GM12874 (cell line): ENCODE results near the gene AGPAT4.

Source experiments
- TF ChIP-seq, protein P1 (sequence below): IDR thresholded peaks from 2 replicates; pipeline ENCODE4 v1.5.1; 2011; ENCODE audit warnings: low read depth, mild to moderate bottlenecking, control low read depth, low read length, moderate library complexity; ENCODE audit not compliant: insufficient read depth

The AGPAT4 gene

DNA sequence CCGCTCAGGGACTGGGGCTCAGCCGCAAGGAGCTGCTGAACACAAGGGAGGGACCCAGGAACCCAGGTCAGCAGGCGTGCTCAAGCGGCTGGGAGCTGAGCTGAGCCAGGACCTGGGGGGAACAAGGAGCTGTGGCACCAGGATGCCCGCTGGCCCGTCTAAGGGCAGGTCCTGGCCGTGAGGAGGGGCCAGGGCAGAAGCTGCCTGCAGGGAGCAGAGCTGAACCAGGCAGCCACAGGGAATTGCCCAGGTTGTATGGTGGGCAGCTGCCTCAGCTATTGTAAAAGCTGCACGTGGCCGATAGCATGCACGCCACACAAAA is 133.3 kb downstream of the AGPAT4 start:
- TF ChIP-seq, protein P1, sequence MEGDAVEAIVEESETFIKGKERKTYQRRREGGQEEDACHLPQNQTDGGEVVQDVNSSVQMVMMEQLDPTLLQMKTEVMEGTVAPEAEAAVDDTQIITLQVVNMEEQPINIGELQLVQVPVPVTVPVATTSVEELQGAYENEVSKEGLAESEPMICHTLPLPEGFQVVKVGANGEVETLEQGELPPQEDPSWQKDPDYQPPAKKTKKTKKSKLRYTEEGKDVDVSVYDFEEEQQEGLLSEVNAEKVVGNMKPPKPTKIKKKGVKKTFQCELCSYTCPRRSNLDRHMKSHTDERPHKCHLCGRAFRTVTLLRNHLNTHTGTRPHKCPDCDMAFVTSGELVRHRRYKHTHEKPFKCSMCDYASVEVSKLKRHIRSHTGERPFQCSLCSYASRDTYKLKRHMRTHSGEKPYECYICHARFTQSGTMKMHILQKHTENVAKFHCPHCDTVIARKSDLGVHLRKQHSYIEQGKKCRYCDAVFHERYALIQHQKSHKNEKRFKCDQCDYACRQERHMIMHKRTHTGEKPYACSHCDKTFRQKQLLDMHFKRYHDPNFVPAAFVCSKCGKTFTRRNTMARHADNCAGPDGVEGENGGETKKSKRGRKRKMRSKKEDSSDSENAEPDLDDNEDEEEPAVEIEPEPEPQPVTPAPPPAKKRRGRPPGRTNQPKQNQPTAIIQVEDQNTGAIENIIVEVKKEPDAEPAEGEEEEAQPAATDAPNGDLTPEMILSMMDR = no peak

DNA sequence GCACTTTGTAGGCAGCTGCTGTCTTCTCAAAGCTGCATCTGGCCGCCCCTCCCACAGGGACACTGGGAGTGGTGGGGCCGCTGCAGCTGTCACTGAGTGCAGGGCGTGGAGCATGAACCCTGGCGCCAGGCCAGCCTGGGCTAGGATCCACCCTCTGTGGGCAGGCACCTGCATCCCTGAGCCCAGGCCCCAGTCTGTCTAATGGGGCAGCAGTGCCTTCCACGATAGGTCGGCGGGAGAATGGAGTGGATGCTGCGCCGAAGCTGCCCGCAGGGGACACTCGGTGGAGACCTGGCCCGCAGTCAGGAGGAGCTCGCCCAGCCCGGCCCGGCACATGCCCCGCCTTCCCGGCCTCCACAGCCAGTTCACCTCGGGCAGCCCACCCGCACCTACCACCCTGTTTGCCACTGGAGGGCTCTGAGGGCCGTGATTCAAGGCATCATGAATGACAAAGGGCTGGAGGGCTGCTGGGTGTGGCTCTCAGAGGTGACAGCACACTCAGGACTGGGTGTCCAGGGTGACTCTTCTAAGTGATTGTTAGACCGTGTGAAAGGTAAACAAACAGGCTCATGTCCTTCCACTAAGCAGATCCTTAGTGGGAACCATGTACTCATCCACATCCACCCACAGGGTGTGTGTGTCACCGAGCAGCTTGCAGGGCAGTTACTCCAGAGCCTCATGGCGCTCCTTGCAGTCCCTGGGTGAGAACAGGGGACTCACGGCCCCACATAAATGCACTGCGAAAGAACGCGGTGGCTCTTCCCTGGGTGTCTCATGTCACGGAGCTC is 133.9 kb downstream of the AGPAT4 start:
- TF ChIP-seq, protein P1 = no peak

DNA sequence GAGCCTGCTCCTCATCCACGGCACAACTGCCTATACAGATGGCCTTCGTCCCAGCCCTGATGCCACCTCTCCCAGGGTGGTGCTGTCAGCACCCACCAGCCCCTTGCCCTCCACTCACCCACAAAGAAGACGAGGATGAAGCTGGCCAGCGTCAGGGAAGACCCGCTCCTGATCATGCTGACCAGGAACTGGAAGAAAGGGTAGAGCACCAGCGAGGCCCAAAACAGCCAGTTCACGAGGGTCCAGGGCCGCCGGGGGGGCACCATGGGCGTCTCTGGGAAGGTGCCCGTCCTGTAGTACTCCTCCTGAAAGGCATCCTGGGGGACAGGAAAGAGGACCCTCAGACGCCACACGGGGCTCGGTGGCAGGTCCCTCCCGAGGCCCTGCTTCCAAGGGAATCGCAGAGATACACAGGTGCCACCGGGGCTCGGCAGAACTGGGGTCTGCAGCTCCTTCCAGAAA is 134.5 kb downstream of the AGPAT4 start:
- TF ChIP-seq, protein P1 = no peak

- TF ChIP-seq, protein P1 = no peak
These were observed 135.1 kb downstream of the AGPAT4 start for GRCh38 chr6:161138543-161139303.

GRCh38 chr6:161137839-161138542 is 135.9 kb downstream of the AGPAT4 start:
- TF ChIP-seq, protein P1 = no peak

- TF ChIP-seq, protein P1 = no peak
These were observed 136.5 kb downstream of the AGPAT4 start for GRCh38 chr6:161137320-161137719.

DNA sequence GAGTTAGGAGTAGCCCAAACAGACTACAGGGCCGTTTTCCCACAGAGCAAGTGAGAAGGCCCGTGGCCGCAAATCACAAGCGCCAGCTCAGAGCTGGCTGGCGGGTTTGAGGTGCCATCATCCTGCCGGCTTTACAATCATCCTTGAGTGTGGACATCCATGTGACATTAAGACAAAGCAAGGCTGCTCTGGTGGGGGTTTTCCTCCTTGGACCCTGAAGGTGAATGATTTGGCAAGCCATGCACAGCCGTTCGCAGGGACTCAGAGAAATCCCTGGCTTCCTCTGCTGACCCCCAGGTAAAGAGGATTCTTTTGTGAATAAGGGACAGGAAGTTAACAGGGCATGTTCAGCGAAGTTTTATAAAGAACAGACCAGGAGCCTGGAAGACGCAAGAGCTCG is 137.2 kb downstream of the AGPAT4 start:
- TF ChIP-seq, protein P1 = no peak
